Stimulated activated CD8-positive, alpha-beta memory T cell treated with anti-CD3 and anti-CD28 coated beads, Interleukin-4, amount 100 ng/mL, for 1 hour (primary cell): ENCODE results near the gene PI16.

Experiments
- DNase-seq, 2 donors: peaks; one replicate each; pipeline ENCODE4 v3.0.0-alpha.2; 2020; ENCODE audit warnings: low read depth in 2 of 2, low spot score in 1 of 2

Gene PI16, protein sequence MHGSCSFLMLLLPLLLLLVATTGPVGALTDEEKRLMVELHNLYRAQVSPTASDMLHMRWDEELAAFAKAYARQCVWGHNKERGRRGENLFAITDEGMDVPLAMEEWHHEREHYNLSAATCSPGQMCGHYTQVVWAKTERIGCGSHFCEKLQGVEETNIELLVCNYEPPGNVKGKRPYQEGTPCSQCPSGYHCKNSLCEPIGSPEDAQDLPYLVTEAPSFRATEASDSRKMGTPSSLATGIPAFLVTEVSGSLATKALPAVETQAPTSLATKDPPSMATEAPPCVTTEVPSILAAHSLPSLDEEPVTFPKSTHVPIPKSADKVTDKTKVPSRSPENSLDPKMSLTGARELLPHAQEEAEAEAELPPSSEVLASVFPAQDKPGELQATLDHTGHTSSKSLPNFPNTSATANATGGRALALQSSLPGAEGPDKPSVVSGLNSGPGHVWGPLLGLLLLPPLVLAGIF

DNA sequence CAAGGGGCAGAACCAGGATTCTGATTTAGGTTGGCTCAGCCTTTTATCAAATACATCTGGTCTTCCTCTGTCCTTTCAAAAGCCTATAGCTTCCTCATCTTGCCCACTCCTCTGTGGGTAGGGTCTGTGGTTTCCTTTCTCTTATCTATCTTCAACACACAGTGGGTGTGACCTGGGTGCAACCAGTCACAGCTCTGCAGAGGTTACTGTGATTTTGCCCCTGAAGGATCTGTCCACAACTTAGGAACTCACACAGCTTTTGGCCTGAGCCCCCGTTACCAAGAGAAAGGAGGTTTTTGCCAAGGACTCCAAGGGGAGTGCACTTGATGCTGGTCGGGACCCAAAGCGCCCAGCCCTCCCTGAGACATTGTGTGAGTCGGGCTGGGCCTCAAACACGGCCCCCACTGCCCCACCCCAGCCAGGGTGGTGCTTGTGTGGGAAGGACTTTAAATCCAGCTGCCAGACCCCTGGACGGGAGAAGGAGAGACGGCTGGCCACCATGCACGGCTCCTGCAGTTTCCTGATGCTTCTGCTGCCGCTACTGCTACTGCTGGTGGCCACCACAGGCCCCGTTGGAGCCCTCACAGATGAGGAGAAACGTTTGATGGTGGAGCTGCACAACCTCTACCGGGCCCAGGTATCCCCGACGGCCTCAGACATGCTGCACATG, at the start of gene PI16:
PI16 (plus strand) TSS at position 477 of the 670 bp plus-strand sequence; CDS start at position 500, 23 bp downstream.
- no peak for DNase-seq

DNA sequence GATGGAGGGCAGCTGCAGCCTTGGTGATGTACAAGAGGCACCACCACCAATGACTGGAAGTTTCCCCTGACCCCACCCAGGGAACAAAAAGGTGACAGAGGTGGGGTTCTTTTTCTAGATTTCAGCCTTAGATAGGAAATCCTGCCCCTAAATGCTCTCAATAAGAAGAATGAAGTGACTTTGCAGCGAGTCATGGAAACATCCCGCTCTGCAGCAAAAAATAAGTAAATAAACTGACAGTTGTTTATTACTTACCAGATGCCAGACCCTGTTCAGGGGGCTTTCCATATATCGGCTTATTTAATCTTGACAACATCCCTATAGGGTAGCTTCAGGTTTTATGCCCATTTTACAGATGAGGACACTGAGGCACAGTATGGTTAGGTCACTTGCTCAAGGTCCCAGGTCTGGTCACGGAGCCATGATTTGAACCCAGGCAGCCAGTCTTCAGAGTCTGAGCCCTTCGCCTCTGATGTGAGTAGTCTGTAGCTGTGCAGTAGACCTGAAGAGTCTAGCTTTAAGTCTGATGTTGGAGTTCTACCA, 49.6 kb upstream of the PI16 start:
- DNase-seq: no peak

- DNase-seq: no peak
Observed at GRCh38 chr6:36906539-36907325, 47.8 kb upstream of the PI16 start.

- no peak for DNase-seq
Observed at GRCh38 chr6:36907781-36908180, 46.8 kb upstream of the PI16 start.

- no peak for DNase-seq
Observed at GRCh38 chr6:36908747-36909146, 45.8 kb upstream of the PI16 start.

DNA sequence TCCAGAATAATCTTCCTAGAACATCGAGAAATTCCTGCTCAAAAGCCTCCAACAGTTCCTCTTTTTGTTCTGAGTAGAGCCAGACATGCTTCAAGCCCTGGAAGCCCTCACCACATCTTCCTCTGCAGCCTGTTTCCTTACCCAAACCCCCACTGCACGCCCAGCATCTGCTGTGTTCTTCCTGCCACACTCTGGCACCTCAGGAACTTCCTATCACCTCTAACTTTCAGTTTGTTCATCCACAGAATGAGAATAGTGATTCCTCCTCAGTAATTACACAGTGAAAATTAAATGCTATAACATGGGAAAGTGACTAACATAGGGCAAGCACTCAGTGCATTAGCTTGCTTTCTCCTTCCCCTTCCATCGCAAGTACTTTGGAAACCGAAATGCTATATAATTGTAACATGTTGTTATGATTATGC, 42.5 kb upstream of the PI16 start:
- no peak for DNase-seq

- peak in 1 of 2 donors; percentile 21 for DNase-seq
Observed at GRCh38 chr6:36912586-36912985, 42.0 kb upstream of the PI16 start.

DNA sequence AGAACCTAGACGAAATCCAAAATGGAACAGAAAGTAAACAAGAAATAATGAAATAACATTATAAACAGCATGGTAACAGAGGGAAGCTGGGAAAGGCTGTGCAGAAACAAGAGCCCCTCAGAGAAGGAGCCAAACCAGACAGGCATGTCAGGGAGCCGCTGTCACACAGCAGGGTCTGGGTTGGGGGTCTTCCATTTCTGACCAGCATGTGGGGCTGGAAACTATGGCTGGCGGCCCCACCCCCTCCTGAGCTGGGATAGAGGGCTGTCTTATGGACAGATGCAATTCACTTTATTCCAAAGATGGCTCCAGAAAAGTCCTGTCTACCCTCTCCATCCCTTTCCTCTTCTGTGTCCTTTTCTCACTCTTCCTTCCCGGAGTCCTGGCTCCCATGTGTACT, 41.5 kb upstream of the PI16 start:
- DNase-seq: no peak

DNA sequence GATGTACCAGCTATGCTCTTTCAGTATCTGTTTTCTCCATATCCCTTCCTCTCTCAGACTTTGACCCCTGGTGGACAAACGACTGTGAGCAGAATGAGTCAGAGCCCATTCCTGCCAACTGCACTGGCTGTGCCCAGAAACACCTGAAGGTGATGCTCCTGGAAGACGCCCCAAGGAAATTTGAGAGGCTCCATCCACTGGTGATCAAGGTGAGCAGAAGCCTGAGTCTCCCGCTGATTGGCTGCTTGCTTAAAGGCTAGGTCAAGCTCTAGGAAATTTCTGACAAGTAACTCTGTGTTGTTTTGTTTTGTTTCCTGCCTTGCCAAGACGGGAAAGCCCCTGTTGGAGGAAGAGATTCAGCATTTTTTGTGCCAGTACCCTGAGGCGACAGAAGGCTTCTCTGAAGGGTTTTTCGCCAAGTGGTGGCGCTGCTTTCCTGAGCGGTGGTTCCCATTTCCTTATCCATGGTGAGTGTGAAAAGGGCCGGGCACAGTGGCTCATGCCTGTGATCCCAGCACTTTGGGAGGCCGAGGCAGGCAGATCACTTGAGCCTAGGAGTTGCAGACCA, 40.2 kb upstream of the PI16 start:
- DNase-seq: no peak

- DNase-seq: no peak
Observed at GRCh38 chr6:36915599-36915998, 38.9 kb upstream of the PI16 start.

GRCh38 chr6:36916126-36916525, 38.4 kb upstream of the PI16 start:
- DNase-seq: no peak

GRCh38 chr6:36917541-36918193, 36.9 kb upstream of the PI16 start:
- no peak for DNase-seq

GRCh38 chr6:36920049-36920448, 34.5 kb upstream of the PI16 start:
- DNase-seq: no peak

DNA sequence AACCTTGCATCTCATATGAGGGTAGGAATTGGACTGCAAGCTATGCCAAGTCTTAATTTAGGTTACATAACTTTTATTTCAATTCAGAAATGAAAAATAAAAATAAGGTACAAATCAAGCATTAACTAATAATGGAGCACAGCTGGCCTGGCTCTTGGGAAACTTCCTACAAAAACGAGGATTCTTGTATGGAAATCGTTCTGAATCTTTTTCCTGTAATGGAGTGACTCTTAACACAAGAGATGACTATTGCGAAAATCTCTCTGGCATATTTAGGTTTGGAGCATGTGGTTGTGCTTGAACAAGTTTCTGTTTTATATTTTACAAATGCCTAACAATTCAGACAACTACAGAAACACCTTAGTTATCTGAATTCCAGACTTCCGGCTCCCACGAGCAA, 34.0 kb upstream of the PI16 start:
- DNase-seq: no peak

GRCh38 chr6:36924131-36924530, 30.4 kb upstream of the PI16 start:
- no peak for DNase-seq

- DNase-seq: no peak
Observed at GRCh38 chr6:36924778-36925374, 29.7 kb upstream of the PI16 start.

DNA sequence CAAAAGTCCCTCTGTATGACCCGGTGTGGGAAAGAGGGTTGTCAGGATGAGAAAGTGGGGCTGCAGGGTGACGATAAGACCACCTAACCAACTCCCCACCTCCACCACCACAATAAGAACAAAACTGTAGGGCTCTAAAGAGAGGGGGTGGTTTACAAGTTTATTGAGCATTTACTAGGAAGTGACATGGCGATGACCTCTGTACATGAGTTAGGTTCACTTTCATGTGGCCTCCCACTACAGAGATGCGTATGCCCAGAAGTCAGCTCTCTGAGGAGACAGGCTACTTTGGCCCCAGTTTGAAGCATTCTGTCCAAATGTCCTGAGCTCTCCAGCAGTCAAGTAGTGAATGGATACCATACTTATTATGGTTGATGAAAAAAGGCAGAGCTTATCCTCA, 28.7 kb upstream of the PI16 start:
- no peak for DNase-seq

DNA sequence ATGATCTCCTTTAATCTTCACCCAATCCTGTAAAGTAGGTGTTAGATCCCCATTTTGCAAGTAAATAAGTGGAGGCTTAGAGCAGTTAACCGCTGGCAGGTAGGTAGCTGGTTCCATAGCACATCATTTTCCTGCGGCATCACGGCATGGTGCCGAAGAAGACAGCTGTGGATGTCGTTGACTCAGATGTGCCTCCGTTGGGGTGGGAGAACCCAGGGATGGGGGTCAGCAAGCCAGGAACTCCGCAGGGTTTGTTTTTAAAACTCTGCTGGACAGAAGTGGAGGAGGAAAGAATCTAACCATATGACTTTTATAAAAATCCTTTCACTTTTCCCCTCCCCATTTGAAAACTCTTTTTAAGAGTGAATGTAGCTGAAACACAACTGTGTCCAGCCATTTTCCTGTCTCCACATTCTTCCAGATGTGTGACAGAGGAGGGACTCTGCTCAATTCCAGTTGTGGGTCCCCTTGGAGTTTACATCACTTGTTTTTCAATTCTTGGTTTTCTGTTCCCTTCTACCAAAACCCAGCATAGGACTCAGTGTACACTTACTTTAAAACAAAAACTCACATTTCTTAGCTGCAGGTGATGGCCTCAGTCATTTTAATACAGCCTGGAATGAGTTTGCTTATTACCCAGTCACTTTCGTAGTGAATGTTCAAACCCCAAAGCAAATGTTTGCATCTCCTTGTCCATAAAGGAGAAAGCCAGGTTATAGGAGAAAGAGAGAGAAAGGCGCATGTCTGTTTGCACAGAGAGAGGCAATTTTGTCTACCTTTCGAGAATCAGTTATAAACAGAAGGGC, 27.6 kb upstream of the PI16 start:
- DNase-seq: no peak
